ENCODE results near the gene ANAPC2. TPM values are rescaled to one million over a fixed set of nuclear protein-coding genes. Genes with fewer than 3 reads are reported as not detected.

Gene ANAPC2
- total RNA-seq, 4 donors from 2014 or later: 24.8 to 99.8 (median 54.9) TPM

GRCh38 chr9:137191691-137192447 is 3.5 kb upstream of the ANAPC2 start:
- H3K9me3 ChIP-seq: no peaks in the 10 kb centered on the region
- no peak overlapping the region for H3K4me3 ChIP-seq
- H3K27me3 ChIP-seq: no peaks in the 10 kb centered on the region
- peaks cover 55% of the 10 kb centered on the region for H3K4me1 ChIP-seq
- H3K27ac ChIP-seq: no peak overlapping the region
- TF ChIP-seq POLR2A (IDR thresholded peaks at IDR 0.05) (no peak), EP300 (IDR thresholded peaks at IDR 0.05) (no peak), CTCF (IDR thresholded peaks at IDR 0.05) (no peak), POLR2AphosphoS5 (IDR thresholded peaks at IDR 0.05) (no peak)
- 93% methylated on average over 11 of the region's 22 CpGs for WGBS
- peaks cover 26% of the 10 kb centered on the region for H3K36me3 ChIP-seq
- DNase-seq (ENCODE audit: low spot score in 2 of 2): no peak

DNA sequence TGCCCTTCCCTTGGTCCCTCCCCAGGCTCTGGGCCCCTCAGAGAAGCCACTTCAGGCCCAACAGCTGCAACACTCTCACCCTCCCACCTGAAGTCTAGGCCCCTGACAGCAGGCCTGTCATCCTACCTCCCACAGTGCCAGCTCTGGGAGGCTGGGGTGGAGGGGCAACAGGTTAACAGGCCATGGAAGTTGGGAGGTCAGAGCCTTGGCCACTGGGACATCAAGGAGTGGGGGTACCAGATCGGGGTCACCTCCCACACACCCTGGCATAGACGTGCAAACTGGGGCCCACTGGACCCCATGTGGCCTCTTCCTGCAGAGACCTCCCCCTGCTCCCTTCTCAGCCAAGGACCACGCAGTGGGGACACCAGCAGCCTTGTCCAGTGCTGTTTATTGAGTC is 2.9 kb upstream of the ANAPC2 start:
- no CpG with 5 or more reads among the region's 3 CpGs for WGBS
- no peak overlapping the region for H3K27ac ChIP-seq
- no peak overlapping the region for H3K4me3 ChIP-seq

DNA sequence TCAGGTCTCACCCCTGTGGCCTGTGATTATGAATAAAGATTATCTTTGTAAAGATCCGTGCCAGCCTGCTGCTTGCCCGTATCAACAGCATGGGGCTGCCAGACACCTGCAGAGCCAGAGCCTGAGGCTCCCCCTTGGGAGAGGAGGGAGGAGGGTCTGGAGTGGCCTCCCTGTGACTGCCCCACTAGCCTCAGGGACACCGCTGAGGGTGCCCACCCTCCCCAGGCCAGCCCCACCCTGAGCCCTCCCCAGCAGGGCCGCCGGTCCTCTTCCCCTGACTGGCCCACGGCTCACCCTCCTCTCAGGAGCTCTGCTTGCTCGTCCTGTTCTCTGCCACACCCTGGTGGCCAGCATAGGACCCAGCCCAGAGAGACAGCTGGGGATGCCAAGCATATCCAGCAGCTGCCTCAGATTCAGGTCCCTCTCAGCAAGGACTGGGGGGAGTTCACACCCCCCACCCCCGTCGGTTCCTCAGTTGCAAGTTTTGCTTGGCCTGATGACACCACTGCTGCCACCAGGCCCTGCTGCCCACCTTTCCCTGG is 2.0 kb upstream of the ANAPC2 start:
- no peaks in the 10 kb centered on the region for H3K27me3 ChIP-seq
- no peaks in the 10 kb centered on the region for H3K9me3 ChIP-seq
- no peak for DNase-seq (ENCODE audit: low spot score in 2 of 2)
- 76% methylated on average over 4 of the region's 9 CpGs for WGBS
- TF ChIP-seq POLR2A (IDR thresholded peaks at IDR 0.05) (no peak), EP300 (IDR thresholded peaks at IDR 0.05) (no peak), CTCF (IDR thresholded peaks at IDR 0.05) (no peak), POLR2AphosphoS5 (IDR thresholded peaks at IDR 0.05) (no peak)
- H3K27ac ChIP-seq: peak overlapping the region; percentile 97
- H3K4me1 ChIP-seq: peaks cover 59% of the 10 kb centered on the region
- peak overlapping the region; percentile 94 for H3K4me3 ChIP-seq
- H3K36me3 ChIP-seq: peaks cover 35% of the 10 kb centered on the region

More for the DNA sequence above, 2.9 kb upstream of the ANAPC2 start:
- H3K4me1 ChIP-seq: peaks cover 62% of the 10 kb centered on the region
- peaks cover 26% of the 10 kb centered on the region for H3K36me3 ChIP-seq
- TF ChIP-seq POLR2AphosphoS5 (IDR thresholded peaks at IDR 0.05): no peak
- TF ChIP-seq POLR2A (IDR thresholded peaks at IDR 0.05): no peak
- TF ChIP-seq EP300 (IDR thresholded peaks at IDR 0.05): no peak
- no peaks in the 10 kb centered on the region for H3K27me3 ChIP-seq
- no peak for DNase-seq (ENCODE audit: low spot score in 2 of 2)
- H3K9me3 ChIP-seq: no peaks in the 10 kb centered on the region

GRCh38 chr9:137189297-137190295 is 1.2 kb upstream of the ANAPC2 start:
- Histone ChIP-seq H3K4me3 (peak overlapping the region; percentile 94), H3K27ac (peak overlapping the region; percentile 97), H3K27me3 (no peaks in the 10 kb centered on the region), H3K4me1 (peaks cover 51% of the 10 kb centered on the region), H3K36me3 (peaks cover 43% of the 10 kb centered on the region), H3K9me3 (no peaks in the 10 kb centered on the region)
- DNase-seq (ENCODE audit: low spot score in 2 of 2): no peak
- TF ChIP-seq POLR2AphosphoS5 (IDR thresholded peaks at IDR 0.05) (peak in 1 of 3 donors; percentile 4), POLR2A (IDR thresholded peaks at IDR 0.05) (no peak)
- 44% methylated on average over 6 of the region's 23 CpGs for WGBS

GRCh38 chr9:137188086-137188489 is 272 bp downstream of the ANAPC2 start:
- DNase-seq (ENCODE audit: low spot score in 2 of 2): no peak
- Histone ChIP-seq H3K4me3 (peak overlapping the region; percentile 94), H3K9me3 (no peaks in the 10 kb centered on the region), H3K36me3 (peaks cover 58% of the 10 kb centered on the region), H3K27me3 (no peaks in the 10 kb centered on the region), H3K4me1 (peaks cover 45% of the 10 kb centered on the region), H3K27ac (peak overlapping the region; percentile 97)
- 0% methylated on average over 17 of the region's 31 CpGs for WGBS
- no peak for TF ChIP-seq CTCF (IDR thresholded peaks at IDR 0.05)
- TF ChIP-seq EP300 (IDR thresholded peaks at IDR 0.05): no peak
- TF ChIP-seq POLR2A (IDR thresholded peaks at IDR 0.05): no peak
- no peak for TF ChIP-seq POLR2AphosphoS5 (IDR thresholded peaks at IDR 0.05)

Measured in suprapubic skin (tissue), 4 donors.